Activated CD4-positive, alpha-beta T cell treated with anti-CD3 and anti-CD28 coated beads, Interleukin-2, amount 10 ng/mL, durations not matched to agents 7 days and 5 days (primary cell): ENCODE results near the gene ARL8A. TPM values are rescaled to one million over a fixed set of nuclear protein-coding genes. Genes with fewer than 3 reads are reported as not detected.
A peak's percentile ranks its signal among the peaks of the same experiment; 100 is the strongest.

Experiments used
- CTCF ChIA-PET: fragments of 350-600 bp; sonication (Branson Sonifier 250); formaldehyde crosslinking; loops from one replicate; lab custom pipeline; 2021; ENCODE audit warnings: antibody characterized with exemption; lab: Charles Lee
- POLR2A ChIA-PET: fragments of 350-600 bp; sonication (Branson Sonifier 250); formaldehyde crosslinking; loops from one replicate; lab custom pipeline; 2021; ENCODE audit warnings: antibody characterized with exemption; lab: Charles Lee
- DNase-seq: peaks from one replicate; pipeline ENCODE4 v3.0.0-alpha.2; 2020
- H3K27ac Mint-ChIP-seq: one replicate; pipeline ENCODE4 v1.8.0; 2021; ENCODE audit warnings: mild to moderate bottlenecking, moderate library complexity, mixed read lengths
- H3K27me3 Mint-ChIP-seq: one replicate; pipeline ENCODE4 v1.8.0; 2021; ENCODE audit warnings: mixed read lengths
- H3K36me3 Mint-ChIP-seq: one replicate; pipeline ENCODE4 v1.8.0; 2021; ENCODE audit warnings: low read depth, mixed read lengths
- H3K4me1 Mint-ChIP-seq: one replicate; pipeline ENCODE4 v1.8.0; 2021; ENCODE audit warnings: mixed read lengths
- H3K4me3 Mint-ChIP-seq: one replicate; pipeline ENCODE4 v1.8.0; 2021; ENCODE audit warnings: mild to moderate bottlenecking, moderate library complexity, mixed read lengths
- H3K9me3 Mint-ChIP-seq: one replicate; pipeline ENCODE4 v1.8.0; 2021; ENCODE audit warnings: mixed read lengths
- total RNA-seq, 2 experiments: library from RNA; stranded (reverse); gene quantifications; one replicate each; pipeline ENCODE4 v1.2.3, GENCODE V29; 2021

Gene ARL8A
- total RNA-seq, 2 experiments from 2014 or later = 51.6 to 53.8 TPM

DNA sequence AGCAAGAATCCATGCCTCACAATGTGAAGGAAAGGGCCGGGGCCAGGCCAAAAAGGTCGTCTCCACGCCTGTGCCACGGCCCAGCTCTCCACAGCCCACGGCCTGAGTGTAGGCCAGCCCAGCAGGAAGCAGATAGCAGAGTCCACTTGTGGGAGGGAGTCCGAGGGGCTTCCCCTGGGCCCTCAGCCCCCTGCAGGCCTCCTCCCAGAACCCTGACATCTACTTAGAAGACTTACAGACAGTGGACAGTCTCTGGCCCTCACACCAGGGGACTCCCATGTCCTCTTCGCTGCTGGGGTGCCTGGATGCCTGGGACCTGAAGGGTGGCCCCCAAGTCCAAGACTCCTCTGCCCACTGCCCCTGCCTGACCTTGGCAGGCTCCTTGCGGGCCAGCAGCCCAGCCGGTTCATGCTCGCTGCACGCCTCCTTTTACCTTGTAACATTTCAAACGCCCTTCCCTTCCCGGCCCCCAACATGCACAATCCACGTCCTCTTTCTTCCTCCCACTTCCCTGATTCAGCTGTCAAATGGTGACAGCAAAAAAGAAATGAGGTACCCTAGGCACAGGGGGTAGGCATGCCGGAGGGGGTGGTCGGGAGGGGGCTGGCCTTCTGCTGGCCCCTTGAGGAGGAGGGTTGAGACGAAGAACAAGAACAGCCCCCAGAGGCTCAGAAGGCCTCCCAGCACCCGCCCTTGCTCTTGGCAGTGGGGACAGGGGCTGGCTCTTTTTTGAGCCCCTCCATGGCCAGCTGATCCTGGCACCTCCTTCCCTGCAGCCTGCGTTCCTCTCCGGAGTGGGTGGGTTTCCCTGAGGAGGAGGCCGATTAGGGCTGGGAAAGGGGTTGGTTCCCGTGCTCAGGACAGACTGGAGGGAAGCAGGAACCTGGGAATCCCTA, 16.9 kb upstream of the ARL8A start:
- POLR2A ChIA-PET = interaction anchor here (0.6 kb wide), 1 partner anchor 702 kb away, joined by 3 read pairs; no protein-coding TSS in a partner anchor
- H3K9me3 Mint-ChIP-seq = no peaks in the 10 kb centered on the region
- no peaks in the 10 kb centered on the region for H3K27me3 Mint-ChIP-seq
- H3K27ac Mint-ChIP-seq = peak overlapping the region; percentile 97
- no peak for DNase-seq
- H3K36me3 Mint-ChIP-seq = peaks cover 30% of the 10 kb centered on the region
- CTCF ChIA-PET = interaction anchor here (0.6 to 4.0 kb wide), 7 partner anchors 8 to 25 kb away, joined by 3 to 35 read pairs (median 6); partner anchors contain the start of gene ARL8A
- peaks cover 90% of the 10 kb centered on the region for H3K4me1 Mint-ChIP-seq
- peak overlapping the region; percentile 95 for H3K4me3 Mint-ChIP-seq

DNA sequence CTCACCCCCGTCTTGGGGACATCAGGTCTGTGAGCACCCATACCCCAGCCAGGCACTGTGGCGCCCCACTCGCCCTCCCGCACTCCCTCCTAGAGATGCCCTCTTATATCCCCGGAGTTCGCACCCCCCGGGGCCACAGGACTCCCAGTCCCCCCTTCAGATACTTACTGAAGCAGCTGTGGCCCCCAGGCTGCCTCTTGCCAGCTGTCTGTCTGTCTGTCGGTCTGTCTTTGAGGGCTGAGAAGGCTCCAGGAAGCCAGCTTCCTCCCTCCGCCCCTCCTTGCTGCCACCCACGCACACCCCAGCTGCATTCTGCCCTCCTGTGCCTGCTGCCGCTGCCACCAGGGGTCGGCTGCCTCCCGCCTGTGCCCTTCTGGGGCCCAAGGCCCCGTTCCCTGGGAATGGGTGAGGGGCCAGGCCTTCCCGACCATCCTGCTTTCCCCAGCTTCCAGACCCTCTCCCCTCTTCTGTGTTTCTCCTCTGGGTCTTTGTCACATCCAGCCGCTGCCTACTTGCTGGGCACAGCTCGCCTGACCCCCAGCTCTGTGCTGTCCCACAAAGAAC, 15.9 kb upstream of the ARL8A start, which contains the start of gene PTPN7:
PTPN7 (minus strand) TSS at position 226 of the 564 bp plus-strand sequence. CDS start 1,200 bp downstream, outside the sequence.
- H3K9me3 Mint-ChIP-seq = no peaks in the 10 kb centered on the region
- ChIA-PET POLR2A (interaction anchor here (0.6 to 1.2 kb wide), 5 partner anchors 13 to 807 kb away, joined by 3 to 7 read pairs (median 4); partner anchors contain the start of gene UBE2T), CTCF (interaction anchor here (0.6 to 4.0 kb wide), 11 partner anchors 8 to 155 kb away, joined by 3 to 35 read pairs (median 4); partner anchors contain the start of gene ARL8A)
- peaks cover 39% of the 10 kb centered on the region for H3K36me3 Mint-ChIP-seq
- peaks cover 90% of the 10 kb centered on the region for H3K4me1 Mint-ChIP-seq
- DNase-seq = peak; percentile 80
- peak within 1 kb of the TSS; percentile 97 for H3K27ac Mint-ChIP-seq
- no peaks in the 10 kb centered on the region for H3K27me3 Mint-ChIP-seq
- peak within 1 kb of the TSS; percentile 95 for H3K4me3 Mint-ChIP-seq

DNA sequence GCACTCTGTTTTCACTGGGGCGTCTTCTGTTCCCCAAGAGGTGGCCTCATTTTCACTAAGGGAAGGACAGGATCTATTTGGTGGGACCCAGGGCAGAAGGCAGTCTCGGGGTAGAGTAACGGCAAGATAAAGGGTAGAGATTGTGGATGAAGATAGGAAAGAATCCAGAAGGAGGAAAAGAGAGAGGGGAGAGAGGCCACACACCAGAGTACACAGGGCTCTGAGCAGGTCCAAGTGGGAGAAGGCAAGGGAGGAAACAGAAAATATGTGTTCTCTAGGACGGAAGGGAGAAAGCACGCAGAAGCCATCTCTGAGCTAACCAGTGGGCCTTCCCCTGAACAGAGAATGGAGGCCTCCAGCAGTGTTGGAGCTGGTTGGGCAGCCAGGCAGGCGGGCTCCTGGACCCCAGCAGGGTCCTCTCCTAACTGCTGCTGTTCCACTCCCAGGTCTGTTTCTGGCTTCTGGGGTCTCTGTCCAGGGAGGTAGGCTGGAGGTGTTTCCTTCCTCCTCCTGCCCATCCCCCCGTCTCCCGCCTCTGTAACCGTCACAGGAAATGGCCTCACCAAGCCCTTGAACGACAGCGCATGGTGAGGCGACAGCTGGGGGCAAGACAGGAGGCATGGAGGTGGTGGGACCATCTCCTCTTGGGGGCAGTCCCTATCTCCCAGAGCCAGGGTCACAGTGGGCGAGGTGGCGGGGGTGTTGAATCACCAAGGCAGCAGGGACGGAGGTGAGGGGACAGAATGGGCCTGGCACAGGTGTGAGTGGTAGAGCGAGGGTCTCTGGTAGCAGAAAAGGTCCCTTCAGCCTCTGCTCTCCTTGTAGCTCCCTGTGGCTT, 15.2 kb upstream of the ARL8A start:
- Mint-ChIP-seq H3K4me3 (peak overlapping the region; percentile 95), H3K36me3 (peaks cover 46% of the 10 kb centered on the region), H3K4me1 (peaks cover 90% of the 10 kb centered on the region), H3K27me3 (no peaks in the 10 kb centered on the region), H3K27ac (peak overlapping the region; percentile 97), H3K9me3 (no peaks in the 10 kb centered on the region)
- DNase-seq = peak; percentile 72
- POLR2A ChIA-PET = interaction anchor here (0.9 to 1.2 kb wide), 4 partner anchors 12 to 182 kb away, joined by 3 to 7 read pairs (median 5); partner anchors contain the start of gene UBE2T
- CTCF ChIA-PET = interaction anchor here (0.7 to 4.0 kb wide), 11 partner anchors 9 to 282 kb away, joined by 3 to 35 read pairs (median 5); partner anchors contain the start of gene ARL8A

DNA sequence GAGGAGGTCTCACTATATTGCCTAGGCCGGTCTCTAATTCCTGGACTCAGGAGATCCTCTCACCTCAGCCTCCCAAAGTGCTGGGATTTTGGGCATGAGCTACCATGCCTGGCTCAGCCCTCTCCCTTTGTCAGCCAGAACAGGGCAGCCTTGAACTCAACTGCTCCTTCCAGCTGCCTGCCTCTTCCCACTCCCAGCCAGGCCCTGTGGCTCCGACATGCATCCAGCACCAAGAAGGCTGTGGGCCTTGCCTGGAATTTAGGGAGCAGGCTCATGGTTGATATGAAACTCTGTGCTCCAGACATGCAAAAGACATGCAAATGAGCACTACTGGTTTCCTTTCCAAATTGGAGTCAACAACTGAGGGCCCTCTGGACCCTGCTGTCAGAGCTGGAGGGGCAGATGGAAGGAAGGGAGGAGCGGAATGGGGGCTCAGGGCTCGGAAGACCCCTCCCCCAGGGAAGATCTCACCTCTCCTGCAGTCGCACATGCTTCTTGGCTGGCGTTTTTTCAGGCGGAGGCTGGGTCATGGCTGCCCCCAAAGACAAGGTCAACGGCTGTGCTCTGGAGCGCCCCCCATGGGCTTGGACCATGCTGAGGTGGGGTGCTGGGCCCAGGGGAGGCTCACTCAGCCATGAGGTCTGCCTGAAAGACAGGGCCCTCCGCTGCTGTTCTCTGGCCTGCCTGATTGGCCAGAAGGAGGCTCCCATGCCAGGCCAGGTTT, 14.4 kb upstream of the ARL8A start:
- Mint-ChIP-seq H3K27ac (peak overlapping the region; percentile 97), H3K4me1 (peaks cover 84% of the 10 kb centered on the region), H3K9me3 (no peaks in the 10 kb centered on the region), H3K27me3 (no peaks in the 10 kb centered on the region), H3K4me3 (peak overlapping the region; percentile 95), H3K36me3 (peaks cover 50% of the 10 kb centered on the region)
- no peak for DNase-seq
- ChIA-PET POLR2A (interaction anchor here (0.6 kb wide), 1 partner anchor 8 kb away, joined by 3 read pairs; no protein-coding TSS in a partner anchor), CTCF (interaction anchor here (0.6 to 4.0 kb wide), 3 partner anchors 13 to 753 kb away, joined by 3 to 35 read pairs (median 5); partner anchors contain the start of gene ARL8A)

DNA sequence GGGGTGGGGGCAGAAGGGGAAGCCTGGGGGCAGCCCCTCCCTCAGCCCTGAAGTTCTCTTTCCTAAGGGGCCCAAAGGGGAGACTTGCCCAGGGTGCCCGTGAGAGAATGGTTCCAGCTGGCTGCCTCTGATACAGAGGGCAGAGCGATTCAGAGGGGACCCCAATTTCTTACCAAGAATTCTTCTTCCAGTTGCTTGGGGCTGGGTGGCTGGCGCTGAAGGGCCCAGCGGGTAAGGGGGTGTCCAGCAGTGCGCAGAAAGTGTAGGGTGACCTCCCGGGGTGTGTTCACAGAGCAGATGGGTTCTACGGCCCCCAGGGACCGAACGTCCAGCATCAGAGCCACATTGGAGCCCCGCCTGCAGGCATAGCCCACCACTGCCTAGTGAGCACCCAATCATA, 13.4 kb upstream of the ARL8A start:
- ChIA-PET POLR2A (no interaction called here), CTCF (interaction anchor here (4.2 kb wide), 1 partner anchor 11 kb away, joined by 22 read pairs; no protein-coding TSS in a partner anchor)
- H3K27ac Mint-ChIP-seq = peak overlapping the region; percentile 74
- peaks cover 58% of the 10 kb centered on the region for H3K36me3 Mint-ChIP-seq
- H3K4me1 Mint-ChIP-seq = peaks cover 77% of the 10 kb centered on the region
- DNase-seq = no peak
- H3K4me3 Mint-ChIP-seq = peak overlapping the region; percentile 95
- no peaks in the 10 kb centered on the region for H3K27me3 Mint-ChIP-seq
- no peaks in the 10 kb centered on the region for H3K9me3 Mint-ChIP-seq

DNA sequence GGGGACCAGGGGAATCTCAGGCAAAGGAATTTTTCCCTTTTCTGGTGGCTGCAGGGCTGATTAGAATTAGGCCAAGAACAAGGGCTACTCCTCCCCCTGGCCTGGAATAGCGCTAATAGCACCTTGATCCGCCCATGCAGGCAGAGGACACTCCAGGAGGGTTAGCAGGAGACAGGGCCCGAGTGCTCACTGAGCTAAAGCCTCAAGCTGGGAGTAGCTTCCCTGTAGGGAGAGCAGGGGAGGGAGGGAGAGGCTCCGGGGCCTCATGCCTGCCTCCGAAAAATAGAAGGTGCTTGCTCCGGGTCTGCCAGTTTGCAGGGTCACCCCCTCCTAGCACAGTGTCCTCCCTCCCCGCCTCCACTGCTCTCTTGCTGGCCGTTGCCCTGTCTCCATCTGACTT, 12.1 kb upstream of the ARL8A start:
- H3K27me3 Mint-ChIP-seq = no peaks in the 10 kb centered on the region
- H3K9me3 Mint-ChIP-seq = no peaks in the 10 kb centered on the region
- H3K27ac Mint-ChIP-seq = no peak overlapping the region
- peaks cover 66% of the 10 kb centered on the region for H3K36me3 Mint-ChIP-seq
- peak overlapping the region; percentile 38 for H3K4me3 Mint-ChIP-seq
- peaks cover 64% of the 10 kb centered on the region for H3K4me1 Mint-ChIP-seq
- DNase-seq = no peak
- ChIA-PET CTCF (interaction anchor here (4.2 kb wide), 1 partner anchor 10 kb away, joined by 22 read pairs; no protein-coding TSS in a partner anchor), POLR2A (no interaction called here)

DNA sequence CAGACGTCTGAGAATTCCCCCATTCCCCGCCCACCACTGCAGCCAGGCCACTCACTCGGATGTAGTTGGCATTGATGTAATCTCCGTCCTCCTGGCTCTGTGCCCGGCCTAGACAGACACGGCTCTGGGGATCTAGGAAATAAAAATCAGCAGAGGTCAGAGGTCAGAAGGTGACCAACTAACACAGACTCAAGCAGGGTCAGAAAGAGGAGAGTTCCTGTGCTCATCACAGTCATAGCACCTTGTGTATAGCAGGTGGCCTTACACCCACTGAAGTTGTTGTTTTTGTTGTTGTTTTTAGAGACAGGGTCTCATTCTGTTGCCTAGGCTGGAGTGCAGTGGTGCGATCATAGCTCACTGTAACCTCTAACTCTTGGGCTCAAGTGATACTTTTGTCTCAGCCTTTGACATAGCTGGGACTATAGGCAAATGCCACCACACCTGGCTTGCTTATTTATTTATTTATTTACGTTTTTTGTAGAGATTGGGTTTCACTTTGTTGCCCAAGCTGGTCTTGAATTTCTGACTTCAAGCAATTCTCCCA, 11.0 kb upstream of the ARL8A start:
- CTCF ChIA-PET = interaction anchor here (0.5 to 4.2 kb wide), 6 partner anchors 7 to 126 kb away, joined by 3 to 22 read pairs (median 4); no protein-coding TSS in a partner anchor
- no peaks in the 10 kb centered on the region for H3K27me3 Mint-ChIP-seq
- DNase-seq = no peak
- no peak overlapping the region for H3K27ac Mint-ChIP-seq
- peaks cover 74% of the 10 kb centered on the region for H3K36me3 Mint-ChIP-seq
- H3K9me3 Mint-ChIP-seq = no peaks in the 10 kb centered on the region
- peaks cover 55% of the 10 kb centered on the region for H3K4me1 Mint-ChIP-seq
- H3K4me3 Mint-ChIP-seq = no peak overlapping the region
- POLR2A ChIA-PET = interaction anchor here (0.9 to 1.0 kb wide), 2 partner anchors 9 to 10 kb away, joined by 3 read pairs; no protein-coding TSS in a partner anchor

DNA sequence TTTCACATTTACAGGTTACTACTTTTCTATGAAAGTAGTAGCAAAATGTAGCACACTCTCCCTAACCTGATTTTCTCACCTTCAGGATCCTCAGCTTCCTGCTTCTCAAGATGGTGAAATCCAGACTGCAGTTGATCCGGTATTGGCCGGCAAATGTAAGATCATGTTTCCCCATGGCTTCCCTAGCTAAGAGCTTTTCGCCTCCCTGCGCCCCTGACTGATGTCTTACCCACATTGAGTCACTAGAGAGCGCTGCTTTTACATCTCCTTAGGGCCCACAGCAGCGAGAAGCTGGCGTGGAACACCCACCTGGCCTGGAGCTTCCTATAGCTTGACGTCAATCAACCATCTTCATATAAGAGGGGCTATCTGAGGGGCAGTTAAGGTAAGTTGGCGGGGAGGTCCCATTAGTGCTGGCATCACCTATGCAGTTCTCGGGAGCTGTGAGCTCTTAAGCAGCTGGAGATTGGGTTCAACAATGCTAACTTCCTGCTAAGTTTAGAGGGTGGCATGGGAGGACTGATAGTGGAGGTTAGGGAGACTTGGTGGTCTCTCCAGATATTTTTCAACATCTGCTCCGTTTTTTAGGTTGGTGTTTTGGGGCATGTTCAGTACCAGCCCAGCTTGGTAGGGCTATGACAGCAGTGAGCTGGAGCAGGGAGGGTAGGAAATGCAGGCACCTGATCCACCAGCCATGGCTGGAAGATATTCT, 10.4 kb upstream of the ARL8A start:
- Mint-ChIP-seq H3K4me1 (peaks cover 53% of the 10 kb centered on the region), H3K27me3 (no peaks in the 10 kb centered on the region), H3K9me3 (no peaks in the 10 kb centered on the region), H3K27ac (peak overlapping the region; percentile 43), H3K4me3 (no peak overlapping the region), H3K36me3 (peaks cover 73% of the 10 kb centered on the region)
- CTCF ChIA-PET = interaction anchor here (0.5 to 4.2 kb wide), 8 partner anchors 8 to 1073 kb away, joined by 3 to 22 read pairs (median 4); no protein-coding TSS in a partner anchor
- DNase-seq = peak; percentile 64
- POLR2A ChIA-PET = interaction anchor here (0.5 to 1.0 kb wide), 3 partner anchors 9 to 871 kb away, joined by 3 read pairs; partner anchors contain the start of gene PPFIA4

DNA sequence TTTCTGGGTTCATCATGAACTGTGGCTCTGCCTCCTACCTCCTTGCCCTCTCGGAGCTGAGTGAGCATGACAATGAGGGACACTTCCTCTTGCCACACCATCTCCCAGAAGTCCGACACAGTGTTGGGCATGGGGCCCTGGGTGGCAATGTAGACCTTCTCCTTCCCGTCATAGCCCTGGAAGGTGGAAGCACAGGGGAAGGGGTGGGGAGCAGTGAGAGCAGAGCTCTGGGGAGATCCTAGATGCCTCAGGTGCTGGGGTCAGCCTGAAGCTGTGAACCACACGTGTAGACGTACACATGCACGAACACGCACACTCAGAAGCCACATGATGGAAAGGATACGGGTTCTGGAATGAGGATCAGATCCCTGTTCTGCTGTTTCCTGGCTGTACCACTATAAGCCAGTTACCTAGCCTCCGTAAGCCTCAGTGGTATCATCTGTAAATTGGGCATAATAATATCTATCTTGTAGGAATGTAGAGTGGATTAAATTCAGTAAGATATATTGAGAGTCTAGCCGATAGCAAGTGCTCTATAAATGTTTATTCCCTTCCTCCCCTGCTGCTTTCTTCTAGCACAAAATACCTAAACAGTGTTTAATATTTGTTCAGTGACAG, 9.7 kb upstream of the ARL8A start:
- no peaks in the 10 kb centered on the region for H3K27me3 Mint-ChIP-seq
- ChIA-PET POLR2A (interaction anchor here (1.0 kb wide), 1 partner anchor 12 kb away, joined by 3 read pairs; no protein-coding TSS in a partner anchor), CTCF (interaction anchor here (0.5 to 4.2 kb wide), 8 partner anchors 7 to 1073 kb away, joined by 3 to 22 read pairs (median 4); no protein-coding TSS in a partner anchor)
- no peak for DNase-seq
- H3K4me3 Mint-ChIP-seq = no peak overlapping the region
- no peaks in the 10 kb centered on the region for H3K9me3 Mint-ChIP-seq
- H3K36me3 Mint-ChIP-seq = peaks cover 70% of the 10 kb centered on the region
- H3K4me1 Mint-ChIP-seq = peaks cover 49% of the 10 kb centered on the region
- no peak overlapping the region for H3K27ac Mint-ChIP-seq

DNA sequence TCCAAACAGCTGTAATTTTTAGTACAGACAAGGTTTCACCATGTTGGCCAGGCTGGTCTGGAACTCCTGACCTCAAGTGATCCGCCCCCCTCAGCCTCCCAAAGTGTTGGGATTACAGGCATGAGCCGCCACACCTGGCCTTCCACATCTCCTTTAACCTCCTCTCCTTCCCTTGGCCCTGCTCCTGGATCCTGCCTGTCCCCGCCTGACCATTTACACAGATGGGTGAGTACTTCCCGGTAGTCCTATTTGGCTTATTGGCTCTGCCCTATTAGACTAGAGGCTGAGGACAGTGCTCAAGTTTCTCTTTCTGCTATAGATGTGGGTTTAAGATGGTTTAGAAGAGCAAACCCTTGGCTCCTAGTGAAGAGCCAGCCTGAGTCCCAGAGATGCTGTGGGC, 8.7 kb upstream of the ARL8A start:
- Mint-ChIP-seq H3K27ac (no peak overlapping the region), H3K27me3 (no peaks in the 10 kb centered on the region), H3K4me3 (no peak overlapping the region), H3K4me1 (peaks cover 40% of the 10 kb centered on the region), H3K9me3 (no peaks in the 10 kb centered on the region), H3K36me3 (peaks cover 67% of the 10 kb centered on the region)
- ChIA-PET POLR2A (no interaction called here), CTCF (interaction anchor here (0.8 to 0.9 kb wide), 2 partner anchors 9 to 18 kb away, joined by 3 read pairs; no protein-coding TSS in a partner anchor)
- no peak for DNase-seq
